CD14-positive monocyte (primary cell): Measurements from ENCODE around the gene RIMBP2. TPM values are rescaled to one million over a fixed set of nuclear protein-coding genes. Genes with fewer than 3 reads are reported as not detected.

ENCODE experiments used
- DNase-seq, 3 donors: peaks; one replicate each; pipeline ENCODE4 v3.0.0-alpha.2; 2011 to 2022
- H2AFZ ChIP-seq: 2 replicates; pipeline ENCODE4 v1.6.0; 2012; ENCODE audit warnings: mild to moderate bottlenecking, low read depth, low read length, inconsistent platforms; ENCODE audit not compliant: insufficient read depth, poor library complexity, severe bottlenecking
- H3K27ac ChIP-seq, 2 donors: 1 replicate in 1 of 2; 2 replicates in 1 of 2; pipeline ENCODE4 v1.5.1; 2012 to 2013; ENCODE audit warnings: low read length in 2 of 2, control low read depth in 1 of 2, inconsistent platforms in 1 of 2, low read depth in 1 of 2, mild to moderate bottlenecking in 1 of 2
- H3K27me3 ChIP-seq, 2 donors: one replicate each; pipeline versions ENCODE4 v1.6.0 to v1.6.1; 2011 to 2013; ENCODE audit warnings: low read length in 2 of 2; ENCODE audit not compliant: control insufficient read depth in 2 of 2, insufficient read depth in 2 of 2
- H3K36me3 ChIP-seq, 2 donors: replicated peaks in 1 of 2; 1 replicate in 1 of 2; 2 replicates in 1 of 2; pipeline versions ENCODE4 v1.5.1 to v1.6.1; 2012 to 2013; ENCODE audit warnings: low read length in 2 of 2, control low read depth in 1 of 2, inconsistent platforms in 1 of 2, mild to moderate bottlenecking in 1 of 2; ENCODE audit not compliant: insufficient read depth in 2 of 2, control insufficient read depth in 1 of 2
- H3K4me1 ChIP-seq, 2 donors: 1 replicate in 1 of 2; 2 replicates in 1 of 2; pipeline versions ENCODE4 v1.5.1 to v1.6.1; 2012 to 2013; ENCODE audit warnings: low read length in 2 of 2, control low read depth in 1 of 2, inconsistent platforms in 1 of 2, mild to moderate bottlenecking in 1 of 2, moderate library complexity in 1 of 2; ENCODE audit not compliant: insufficient read depth in 2 of 2, control insufficient read depth in 1 of 2
- H3K4me2 ChIP-seq: replicated peaks from 2 replicates; pipeline ENCODE3; 2012; ENCODE audit warnings: low read length, moderate library complexity, mild to moderate bottlenecking; ENCODE audit not compliant: poor library complexity, severe bottlenecking; ENCODE audit errors: extremely low read depth
- H3K4me3 ChIP-seq, 3 experiments: fragments of 200-600 bp in 1 of 3; sonication (generic) in 1 of 3; replicated peaks in 1 of 3; 1 replicate in 2 of 3; 2 replicates in 1 of 3; pipeline ENCODE4 v1.5.1; 2011 to 2013; ENCODE audit warnings: low read length in 3 of 3, mild to moderate bottlenecking in 3 of 3, control low read depth in 2 of 3, low read depth in 2 of 3, inconsistent platforms in 1 of 3, moderate library complexity in 1 of 3
- H3K79me2 ChIP-seq: 2 replicates; pipeline ENCODE4 v1.6.0; 2012; ENCODE audit warnings: mild to moderate bottlenecking, control low read depth, inconsistent platforms, low read length, moderate library complexity; ENCODE audit not compliant: insufficient read depth
- H3K9ac ChIP-seq: 2 replicates; pipeline ENCODE4 v1.6.0; 2017; ENCODE audit warnings: low read length, mild to moderate bottlenecking; ENCODE audit not compliant: insufficient read depth, poor library complexity, severe bottlenecking
- H3K9me3 ChIP-seq, 2 donors: replicated peaks in 1 of 2; 1 replicate in 1 of 2; 2 replicates in 1 of 2; pipeline versions ENCODE4 v1.5.1 to v1.6.1; 2012 to 2013; ENCODE audit warnings: low read length in 2 of 2, control low read depth in 1 of 2; ENCODE audit not compliant: control insufficient read depth in 1 of 2, insufficient read depth in 1 of 2
- H4K20me1 ChIP-seq: 2 replicates; pipeline ENCODE4 v1.6.0; 2012; ENCODE audit warnings: mild to moderate bottlenecking, low read length, control low read depth, moderate library complexity; ENCODE audit not compliant: insufficient read depth
- H3K27ac Mint-ChIP-seq, 7 donors: one replicate each; pipeline ENCODE4 v1.8.0; 2020; ENCODE audit warnings: mild to moderate bottlenecking in 7 of 7, mixed read lengths in 7 of 7, moderate library complexity in 6 of 7, inconsistent platforms in 2 of 7
- H3K27me3 Mint-ChIP-seq, 3 donors: one replicate each; pipeline ENCODE4 v1.8.0; 2021 to 2022; ENCODE audit warnings: low read depth in 3 of 3, mild to moderate bottlenecking in 3 of 3, mixed read lengths in 3 of 3, moderate library complexity in 3 of 3, inconsistent platforms in 1 of 3
- H3K36me3 Mint-ChIP-seq, 2 donors: one replicate each; pipeline ENCODE4 v1.8.0; 2020; ENCODE audit warnings: mixed read lengths in 2 of 2, inconsistent platforms in 1 of 2, mild to moderate bottlenecking in 1 of 2
- H3K4me1 Mint-ChIP-seq: one replicate; pipeline ENCODE4 v1.8.0; 2020; ENCODE audit warnings: mild to moderate bottlenecking, mixed read lengths
- H3K4me3 Mint-ChIP-seq, 2 donors: one replicate each; pipeline ENCODE4 v1.8.0; 2020; ENCODE audit warnings: mild to moderate bottlenecking in 2 of 2, mixed read lengths in 2 of 2, moderate library complexity in 1 of 2
- H3K9me3 Mint-ChIP-seq, 7 donors: one replicate each; pipeline ENCODE4 v1.8.0; 2020 to 2022; ENCODE audit warnings: mixed read lengths in 7 of 7, mild to moderate bottlenecking in 6 of 7, moderate library complexity in 6 of 7, inconsistent platforms in 2 of 7
- CTCF ChIP-seq: fragments of 200-600 bp; IDR thresholded peaks from one replicate; pipeline ENCODE4 v1.8.0; 2022; ENCODE audit warnings: antibody characterized with exemption, mild to moderate bottlenecking
- WGBS: methylation state at CpG from one replicate; pipeline ENCODE4 v1.1.5; 2013; ENCODE audit warnings: missing lambda C conversion rate; ENCODE audit not compliant: insufficient coverage; 5-methylcytosine and 5-hydroxymethylcytosine counted together
- intact Hi-C, 2 donors: fragments of 100-400 bp; cut with micrococcal nuclease; formaldehyde crosslinking; loops; one replicate each; pipeline versions ENCODE4 v1.15.0 to v1.15.1; 2023
- polyA plus RNA-seq, 3 donors: library from polyadenylated mRNA; depleted of rRNA in 1 of 3; unstranded in 2 of 3; stranded (reverse) in 1 of 3; fragments of 300-500 nt in 2 of 3; fragments of >200 nt in 1 of 3; fragmentation: Illumina TruSeq in 2 of 3; gene quantifications; 1 replicate in 2 of 3; 2 replicates in 1 of 3; pipeline ENCODE4 v1.2.3, GENCODE V29; 2012 to 2021

Gene RIMBP2
- polyA plus RNA-seq, 3 donors = not detected

DNA sequence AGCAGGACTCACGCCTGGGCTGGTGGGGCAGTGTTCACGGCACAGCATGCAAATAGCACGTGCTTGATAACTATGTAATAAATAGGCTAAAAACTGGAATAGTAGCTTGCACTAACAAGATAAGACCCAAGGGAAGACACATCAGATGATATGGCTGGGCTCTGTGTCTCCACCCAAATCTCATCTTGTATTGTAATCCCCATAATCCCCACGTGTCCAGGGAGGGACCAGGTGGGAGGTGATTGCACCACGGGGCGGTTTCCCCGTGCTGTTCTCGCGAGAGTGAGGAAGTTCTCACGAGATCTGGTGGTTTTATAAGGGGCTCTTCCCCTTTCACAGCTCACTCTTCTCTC is 46.9 kb downstream of the RIMBP2 start:
- Mint-ChIP-seq H3K27ac (no peak overlapping the region), H3K27me3 (peaks cover 2% of the 10 kb centered on the region in 3 donors), H3K4me1 (no peaks in the 10 kb centered on the region), H3K4me3 (no peak overlapping the region), H3K9me3 (peaks cover 22 to 41% (median 30%) of the 10 kb centered on the region in 7 donors), H3K36me3 (no peaks in the 10 kb centered on the region)
- Histone ChIP-seq H3K9me3 (peaks cover 13 to 32% of the 10 kb centered on the region in 2 donors), H3K36me3 (no peaks in the 10 kb centered on the region), H3K27me3 (no peaks in the 10 kb centered on the region), H4K20me1 (no peaks in the 10 kb centered on the region), H3K4me3 (no peak overlapping the region), H3K4me2 (no peak overlapping the region), H3K9ac (no peak overlapping the region), H2AFZ (no peak overlapping the region), H3K79me2 (no peaks in the 10 kb centered on the region), H3K4me1 (no peaks in the 10 kb centered on the region), H3K27ac (no peak overlapping the region)
- DNase-seq = no peak
- whole genome bisulfite sequencing = 91% methylated on average over 3 of the region's 10 CpGs
- intact Hi-C loops = no loop called here
- TF ChIP-seq CTCF = no peak

GRCh38 chr12:130668286-130669204 is 47.6 kb downstream of the RIMBP2 start:
- no peak overlapping the region for H3K9ac ChIP-seq
- no peak overlapping the region for H3K4me2 ChIP-seq
- H3K9me3 Mint-ChIP-seq = peaks cover 23 to 39% (median 30%) of the 10 kb centered on the region in 7 donors
- no peak overlapping the region for H2AFZ ChIP-seq
- peaks cover 0 to under 1% of the 10 kb centered on the region in 2 donors for H3K27me3 ChIP-seq
- no peak overlapping the region for H3K4me3 ChIP-seq
- H3K27me3 Mint-ChIP-seq = peaks cover 2% of the 10 kb centered on the region in 3 donors
- H3K4me3 Mint-ChIP-seq = no peak overlapping the region
- no peaks in the 10 kb centered on the region for H4K20me1 ChIP-seq
- no peak overlapping the region for H3K27ac Mint-ChIP-seq
- H3K4me1 ChIP-seq = no peaks in the 10 kb centered on the region
- no peak for TF ChIP-seq CTCF
- intact Hi-C loops = no loop called here
- peaks cover 13 to 32% of the 10 kb centered on the region in 2 donors for H3K9me3 ChIP-seq
- no peaks in the 10 kb centered on the region for H3K79me2 ChIP-seq
- no peaks in the 10 kb centered on the region for H3K36me3 Mint-ChIP-seq
- no peaks in the 10 kb centered on the region for H3K36me3 ChIP-seq
- no peak overlapping the region for H3K27ac ChIP-seq
- no peaks in the 10 kb centered on the region for H3K4me1 Mint-ChIP-seq
- DNase-seq = no peak
- WGBS = 96% methylated on average over 16 of the region's 20 CpGs
